SK-N-MC (cell line): ENCODE results near the gene SERPINB3.

Experiments
- EZH2 ChIP-seq: fragments of 200-600 bp; sonication (generic); IDR thresholded peaks from one replicate; pipeline ENCODE4 v1.6.1; 2017; ENCODE audit warnings: antibody characterized with exemption
- POLR2AphosphoS5 ChIP-seq: IDR thresholded peaks from 2 replicates; pipeline ENCODE4 v1.6.1; 2012; ENCODE audit warnings: mild to moderate bottlenecking, low read depth, low read length, borderline replicate concordance

GRCh38 chr18:63697097-63697660, 35.5 kb upstream of the SERPINB3 start:
- no peak for TF ChIP-seq POLR2AphosphoS5
- no peak for TF ChIP-seq EZH2
